ENCODE data around the gene CYSTM1. TPM values are rescaled to one million over a fixed set of nuclear protein-coding genes. Genes with fewer than 3 reads are reported as not detected.

The CYSTM1 gene, protein sequence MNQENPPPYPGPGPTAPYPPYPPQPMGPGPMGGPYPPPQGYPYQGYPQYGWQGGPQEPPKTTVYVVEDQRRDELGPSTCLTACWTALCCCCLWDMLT
- 35.6 and 61.1 TPM in 2 replicates for total RNA-seq

DNA sequence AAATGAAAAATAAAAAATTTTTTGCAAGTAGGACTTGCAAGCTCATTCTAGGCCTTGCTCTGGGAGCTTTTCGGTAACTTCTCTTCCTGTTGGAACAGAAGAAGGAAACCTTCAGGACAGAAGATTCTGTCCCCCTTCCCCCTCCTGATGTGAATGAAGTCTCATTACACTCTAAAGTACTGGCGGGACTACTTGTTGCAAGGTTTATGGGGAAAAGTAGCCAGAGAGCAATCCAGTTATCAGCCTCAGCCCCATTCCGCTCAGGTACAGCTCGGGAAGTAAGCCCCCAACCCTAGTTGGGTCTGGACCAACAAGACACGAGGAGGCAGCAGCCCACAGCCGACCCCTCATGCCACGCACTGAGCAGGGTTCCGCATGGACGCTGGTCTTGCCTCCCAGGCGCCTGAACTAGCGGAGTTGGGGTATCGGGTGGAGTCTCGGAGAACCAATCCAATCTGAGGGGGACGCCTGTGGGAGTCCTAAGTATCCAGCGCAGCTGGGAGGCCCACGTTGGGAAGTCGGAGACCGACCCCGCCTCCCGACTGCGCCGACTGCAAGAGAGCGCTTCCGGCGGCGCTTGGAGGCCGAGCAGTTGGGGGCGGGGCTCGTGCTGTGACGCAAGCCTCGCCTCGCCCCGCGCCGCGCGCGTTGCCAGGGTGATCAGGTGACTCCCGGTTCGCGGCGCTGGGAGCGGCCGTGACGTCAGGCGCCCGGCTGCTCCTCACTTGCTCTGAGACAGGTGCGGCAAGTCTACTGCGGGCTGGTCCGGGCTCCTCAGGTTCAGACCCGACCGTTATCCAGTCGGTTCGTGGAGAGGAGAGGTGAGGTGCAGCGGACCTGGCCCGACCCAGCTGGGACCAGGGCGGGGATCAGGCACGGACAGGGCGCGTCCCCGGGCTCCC is at the start of gene CYSTM1:
TSS of gene CYSTM1 (plus strand) at position 724 of the 902 bp plus-strand sequence. CDS start 19,278 bp downstream, outside the sequence.

DNA sequence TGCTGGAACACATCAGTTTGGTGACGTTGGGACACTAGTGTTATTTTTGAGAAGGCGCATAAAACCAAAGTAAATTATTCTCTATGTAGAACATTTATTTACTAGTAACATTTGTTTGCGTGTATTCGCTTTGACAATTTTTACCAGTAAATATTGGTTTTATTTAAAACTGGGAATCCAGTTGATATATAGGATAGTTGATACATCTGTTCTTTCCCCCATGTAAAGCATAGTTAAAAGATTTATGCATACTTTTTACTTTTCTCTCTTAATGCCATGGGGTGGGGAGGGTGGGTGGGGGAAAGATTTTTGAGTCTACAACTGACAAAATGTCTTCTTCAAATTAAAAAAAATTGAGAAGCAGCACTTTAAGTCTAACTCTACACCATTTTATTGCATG is 49.4 kb upstream of the CYSTM1 start, which contains the start of gene IGIP:
TSS of gene IGIP (plus strand) at position 301 of the 400 bp plus-strand sequence. CDS start 2,540 bp downstream, outside the sequence.

Other genes starting within 250 kb of the CYSTM1 start
- 0.32 TPM in 1 of 2 replicates, not detected in the other for gene NRG2, start 131.9 kb upstream of the CYSTM1 start, total RNA-seq
- gene PURA, start 61.1 kb upstream of the CYSTM1 start, total RNA-seq = 14.4 and 14.7 TPM in 2 replicates
- 5.8 and 9.7 TPM in 2 replicates for gene IGIP, start 49.3 kb upstream of the CYSTM1 start, total RNA-seq
- gene PFDN1, start 127.9 kb downstream of the CYSTM1 start, total RNA-seq = 66.1 and 82.0 TPM in 2 replicates
- 4.4 and 5.2 TPM in 2 replicates for gene HBEGF, start 171.4 kb downstream of the CYSTM1 start, total RNA-seq
- gene SLC4A9, start 185.0 kb downstream of the CYSTM1 start, total RNA-seq = not detected in 2 replicates
- 32.7 and 34.0 TPM in 2 replicates for gene ANKHD1, start 226.6 kb downstream of the CYSTM1 start, total RNA-seq